Upper lobe of left lung (tissue), 4 donors: Measurements from ENCODE around the gene CARMIL1.

Source experiments
- EP300 ChIP-seq, 4 donors: sonication (generic); formaldehyde crosslinking; IDR thresholded peaks; one replicate each; pipeline ENCODE4 v1.5.1; 2017; ENCODE audit warnings: antibody characterized with exemption in 4 of 4, control low read depth in 2 of 4
- POLR2A ChIP-seq, 4 donors: fragments of 450-650 bp; IDR thresholded peaks; one replicate each; pipeline ENCODE4 v1.5.1; 2016 to 2017; ENCODE audit warnings: antibody characterized with exemption in 4 of 4, mild to moderate bottlenecking in 2 of 4

GRCh38 chr6:25424303-25424702 lies 145.1 kb downstream of the CARMIL1 start:
- TF ChIP-seq POLR2A (IDR thresholded peaks at IDR 0.05) = no peak
- no peak for TF ChIP-seq EP300 (IDR thresholded peaks at IDR 0.05)
